ENCODE data around the gene SLC41A2.

The SLC41A2 gene

GRCh38 chr12:104910196-104910840 lies 47.8 kb downstream of the SLC41A2 start:
- Histone ChIP-seq H3K18ac (ENCODE audit: low read length) (no peak overlapping the region), H3K23ac (ENCODE audit: low read depth, low read length, poor library complexity) (no peak overlapping the region), H2BK12ac (ENCODE audit: low read length) (no peak overlapping the region), H2BK120ac (ENCODE audit: low read depth, low read length) (no peak overlapping the region), H3K4me3 (ENCODE audit: low read length in 2 of 2) (no peak overlapping the region), H3K27ac (replicated peaks; ENCODE audit: low read length) (no peak overlapping the region), H3K27me3 (ENCODE audit: control insufficient read depth in 3 of 3, insufficient read depth in 3 of 3, low read depth in 1 of 3, low read length in 3 of 3) (peaks cover 0 to 5% (median 0%) of the 10 kb centered on the region in 3 experiments), H3K14ac (ENCODE audit: low read length) (no peak overlapping the region), H3K9me3 (replicated peaks in 1 of 2; ENCODE audit: control insufficient read depth in 2 of 2, insufficient read depth in 1 of 2, low read depth in 1 of 2, low read length in 2 of 2) (no peaks in the 10 kb centered on the region), H4K91ac (ENCODE audit: low read depth, low read length, poor library complexity) (no peak overlapping the region), H3K79me1 (ENCODE audit: low read depth, low read length) (no peaks in the 10 kb centered on the region), H2AFZ (ENCODE audit: low read length) (no peak overlapping the region), H3K4me1 (ENCODE audit: control insufficient read depth in 2 of 2, insufficient read depth in 1 of 2, low read depth in 1 of 2, low read length in 2 of 2) (no peaks in the 10 kb centered on the region), H3K4ac (ENCODE audit: low read length) (no peak overlapping the region), H3K36me3 (replicated peaks in 1 of 2; ENCODE audit: control insufficient read depth in 2 of 2, insufficient read depth in 2 of 2, low read length in 2 of 2) (no peaks in the 10 kb centered on the region), H3K9ac (ENCODE audit: low read depth, low read length, poor library complexity) (no peak overlapping the region), H2BK15ac (ENCODE audit: low read length) (no peak overlapping the region), H2AK5ac (ENCODE audit: low read depth, low read length) (no peak overlapping the region), H4K8ac (ENCODE audit: low read depth, low read length) (no peak overlapping the region), H2BK5ac (ENCODE audit: low read length) (no peak overlapping the region), H3K4me2 (ENCODE audit: insufficient read depth, low read length, poor library complexity, severe bottlenecking) (no peak overlapping the region)
- WGBS, 2 donors (ENCODE audit: extremely low coverage in 2 of 2, insufficient read length in 2 of 2, insufficient replicate concordance in 1 of 2) = no CpG with 5 or more reads among the region's 1 CpG
- DNase-seq (ENCODE audit: low spot score) = no peak

GRCh38 chr12:104909761-104910160 lies 48.3 kb downstream of the SLC41A2 start:
- H3K9ac ChIP-seq (ENCODE audit: low read depth, low read length, poor library complexity) = no peak overlapping the region
- no peaks in the 10 kb centered on the region for H3K9me3 ChIP-seq (replicated peaks in 1 of 2; ENCODE audit: control insufficient read depth in 2 of 2, insufficient read depth in 1 of 2, low read depth in 1 of 2, low read length in 2 of 2)
- H3K4ac ChIP-seq (ENCODE audit: low read length) = no peak overlapping the region
- no peak overlapping the region for H4K8ac ChIP-seq (ENCODE audit: low read depth, low read length)
- no peak overlapping the region for H2AFZ ChIP-seq (ENCODE audit: low read length)
- H3K4me2 ChIP-seq (ENCODE audit: insufficient read depth, low read length, poor library complexity, severe bottlenecking) = no peak overlapping the region
- H3K23ac ChIP-seq (ENCODE audit: low read depth, low read length, poor library complexity) = no peak overlapping the region
- H3K27me3 ChIP-seq (ENCODE audit: control insufficient read depth in 3 of 3, insufficient read depth in 3 of 3, low read depth in 1 of 3, low read length in 3 of 3) = peaks cover 0 to 5% (median 0%) of the 10 kb centered on the region in 3 experiments
- H3K36me3 ChIP-seq (replicated peaks in 1 of 2; ENCODE audit: control insufficient read depth in 2 of 2, insufficient read depth in 2 of 2, low read length in 2 of 2) = no peaks in the 10 kb centered on the region
- no peak overlapping the region for H2BK5ac ChIP-seq (ENCODE audit: low read length)
- no peak overlapping the region for H2BK12ac ChIP-seq (ENCODE audit: low read length)
- H2AK5ac ChIP-seq (ENCODE audit: low read depth, low read length) = no peak overlapping the region
- H3K18ac ChIP-seq (ENCODE audit: low read length) = no peak overlapping the region
- no peaks in the 10 kb centered on the region for H3K79me1 ChIP-seq (ENCODE audit: low read depth, low read length)
- no peak for DNase-seq (ENCODE audit: low spot score)
- H3K4me1 ChIP-seq (ENCODE audit: control insufficient read depth in 2 of 2, insufficient read depth in 1 of 2, low read depth in 1 of 2, low read length in 2 of 2) = no peaks in the 10 kb centered on the region
- H3K14ac ChIP-seq (ENCODE audit: low read length) = no peak overlapping the region
- no peak overlapping the region for H4K91ac ChIP-seq (ENCODE audit: low read depth, low read length, poor library complexity)
- no peak overlapping the region for H2BK15ac ChIP-seq (ENCODE audit: low read length)
- no peak overlapping the region for H2BK120ac ChIP-seq (ENCODE audit: low read depth, low read length)
- no peak overlapping the region for H3K4me3 ChIP-seq (ENCODE audit: low read length in 2 of 2)
- no CpG with 5 or more reads among the region's 2 CpGs for WGBS, 2 donors (ENCODE audit: extremely low coverage in 2 of 2, insufficient read length in 2 of 2, insufficient replicate concordance in 1 of 2)
- H3K27ac ChIP-seq (replicated peaks; ENCODE audit: low read length) = no peak overlapping the region

All from neuronal stem cell (in vitro differentiated cells).